Stimulated activated CD4-positive, alpha-beta T cell treated with anti-CD3 and anti-CD28 coated beads, Interleukin-1b, Interleukin-23, amount 100 ng/mL, for 1 hour (primary cell): ENCODE results near the gene ABCB8.

Experiments used
- DNase-seq, 2 donors: peaks; one replicate each; pipeline ENCODE4 v3.0.0-alpha.2; 2020; ENCODE audit warnings: low read depth in 2 of 2

ABCB8 gene

GRCh38 chr7:151085691-151086620 is 57.7 kb downstream of the ABCB8 start, which contains the start of gene AGAP3:
Gene AGAP3 (plus strand): TSS chr7:151086475. CDS start chr7:151086742, 267 bp downstream.
- DNase-seq: no peak

GRCh38 chr7:151086802-151087244 is 58.6 kb downstream of the ABCB8 start:
- DNase-seq: no peak

- DNase-seq: no peak
Measured at GRCh38 chr7:151087245-151088018, 59.2 kb downstream of the ABCB8 start.

GRCh38 chr7:151088019-151088855 is 60.0 kb downstream of the ABCB8 start:
- no peak for DNase-seq

GRCh38 chr7:151088856-151089699 is 60.8 kb downstream of the ABCB8 start:
- DNase-seq: no peak

GRCh38 chr7:151089893-151090730 is 61.9 kb downstream of the ABCB8 start:
- DNase-seq: no peak

- no peak for DNase-seq
Measured at GRCh38 chr7:151091003-151091402, 62.8 kb downstream of the ABCB8 start.

- no peak for DNase-seq
Measured at GRCh38 chr7:151091431-151091830, 63.2 kb downstream of the ABCB8 start.

- no peak for DNase-seq
Measured at GRCh38 chr7:151091988-151092387, 63.7 kb downstream of the ABCB8 start.

- DNase-seq: no peak
Measured at GRCh38 chr7:151093748-151094147, 65.5 kb downstream of the ABCB8 start.

- no peak for DNase-seq
Measured at GRCh38 chr7:151094675-151095074, 66.4 kb downstream of the ABCB8 start.

- no peak for DNase-seq
Measured at GRCh38 chr7:151095123-151095797, 67.0 kb downstream of the ABCB8 start.

GRCh38 chr7:151095828-151096475 is 67.7 kb downstream of the ABCB8 start:
- no peak for DNase-seq
